Colonic mucosa (tissue), 4 donors: ENCODE results near the gene RAB11FIP5. TPM values are rescaled to one million over a fixed set of nuclear protein-coding genes. Genes with fewer than 3 reads are reported as not detected.

ENCODE experiments used
- DNase-seq: peaks from one replicate; pipeline ENCODE4 v3.0.0-alpha.2; 2020
- H3K27ac ChIP-seq: fragments of 200-600 bp; one replicate; pipeline ENCODE4 v1.8.0; 2021
- H3K27me3 ChIP-seq: fragments of 200-600 bp; one replicate; pipeline ENCODE4 v1.8.0; 2021
- H3K36me3 ChIP-seq: fragments of 200-600 bp; one replicate; pipeline ENCODE4 v1.8.0; 2021
- H3K4me1 ChIP-seq: fragments of 200-600 bp; one replicate; pipeline ENCODE4 v1.8.0; 2021; ENCODE audit warnings: mild to moderate bottlenecking
- H3K4me3 ChIP-seq: fragments of 200-600 bp; one replicate; pipeline ENCODE4 v1.8.0; 2021
- H3K9ac ChIP-seq, 2 donors: one replicate each; pipeline ENCODE4 v1.7.0; 2013; ENCODE audit warnings: control low read depth in 2 of 2, low read depth in 2 of 2, low read length in 2 of 2
- H3K9me3 ChIP-seq: fragments of 200-600 bp; one replicate; pipeline ENCODE4 v1.8.0; 2021
- CTCF ChIP-seq: fragments of 200-600 bp; IDR thresholded peaks from one replicate; pipeline ENCODE4 v1.8.0; 2022; ENCODE audit warnings: antibody characterized with exemption, mild to moderate bottlenecking
- intact Hi-C: fragments of 100-400 bp; cut with DNase I; formaldehyde crosslinking; loops from one replicate; pipeline ENCODE4 v1.14.1; 2022
- total RNA-seq, 2 donors: library from RNA; stranded (reverse); fragmentation: NEBNext Ultra II Directional in 1 of 2; extraction: Animal tissue kit (Norgen Biotek cat#: 25700) in 1 of 2; gene quantifications; one replicate each; pipeline ENCODE4 v1.2.1, GENCODE V29; 2021
- donor health status: healthy.
- donor health status: DM: no; HTN: no; CAD: no.
- donor health status: DM: no; HTN: no; CAD: no.

The RAB11FIP5 gene
- total RNA-seq, 2 donors from 2014 or later = 17.8 to 33.7 TPM

GRCh38 chr2:73076701-73077423 lies 35.9 kb downstream of the RAB11FIP5 start:
- Histone ChIP-seq H3K27ac (no peak overlapping the region), H3K9ac (no peak overlapping the region), H3K4me3 (no peak overlapping the region), H3K36me3 (no peaks in the 10 kb centered on the region), H3K27me3 (no peaks in the 10 kb centered on the region), H3K9me3 (no peaks in the 10 kb centered on the region), H3K4me1 (no peaks in the 10 kb centered on the region)
- intact Hi-C loops = no loop called here
- no peak for TF ChIP-seq CTCF
- no peak for DNase-seq

- no peak for DNase-seq
- Histone ChIP-seq H3K9me3 (no peaks in the 10 kb centered on the region), H3K36me3 (no peaks in the 10 kb centered on the region), H3K27me3 (no peaks in the 10 kb centered on the region), H3K4me1 (no peaks in the 10 kb centered on the region), H3K27ac (no peak overlapping the region), H3K9ac (no peak overlapping the region), H3K4me3 (no peak overlapping the region)
- no peak for TF ChIP-seq CTCF
- intact Hi-C loops = no loop called here
Measured at GRCh38 chr2:73075477-73076373, 37.0 kb downstream of the RAB11FIP5 start.

- Histone ChIP-seq H3K36me3 (no peaks in the 10 kb centered on the region), H3K27ac (no peak overlapping the region), H3K9me3 (no peaks in the 10 kb centered on the region), H3K4me3 (no peak overlapping the region), H3K27me3 (no peaks in the 10 kb centered on the region), H3K4me1 (peaks cover 3% of the 10 kb centered on the region), H3K9ac (peak overlapping the region in 1 of 2 donors; percentile 34)
- TF ChIP-seq CTCF = no peak
- no peak for DNase-seq
- intact Hi-C loops = loop anchor here (5.0 kb wide), 1 partner anchor 187 kb away; the partner anchor contains the start of gene SPR
Measured at GRCh38 chr2:73074110-73075069, 38.4 kb downstream of the RAB11FIP5 start.

- peak overlapping the region; percentile 83 for H3K4me3 ChIP-seq
- no peak for DNase-seq
- no peaks in the 10 kb centered on the region for H3K9me3 ChIP-seq
- peak overlapping the region; percentile 93 for H3K27ac ChIP-seq
- no peak for TF ChIP-seq CTCF
- H3K27me3 ChIP-seq = no peaks in the 10 kb centered on the region
- peak overlapping the region in 1 of 2 donors; percentile 86 for H3K9ac ChIP-seq
- intact Hi-C loops = loop anchor here (5.0 kb wide), 1 partner anchor 185 kb away; the partner anchor contains the start of gene SPR
- no peaks in the 10 kb centered on the region for H3K36me3 ChIP-seq
- peaks cover 3% of the 10 kb centered on the region for H3K4me1 ChIP-seq
Measured at GRCh38 chr2:73072416-73072815, 40.3 kb downstream of the RAB11FIP5 start.

- H3K9ac ChIP-seq = peak overlapping the region; percentile 86 to 94
- peak overlapping the region; percentile 83 for H3K4me3 ChIP-seq
- no peaks in the 10 kb centered on the region for H3K36me3 ChIP-seq
- H3K27ac ChIP-seq = peak overlapping the region; percentile 93
- DNase-seq = peak; percentile 52
- no peaks in the 10 kb centered on the region for H3K27me3 ChIP-seq
- intact Hi-C loops = loop anchor here (5.0 kb wide), 1 partner anchor 185 kb away; the partner anchor contains the start of gene SPR
- no peaks in the 10 kb centered on the region for H3K9me3 ChIP-seq
- TF ChIP-seq CTCF = no peak
- H3K4me1 ChIP-seq = peaks cover 3% of the 10 kb centered on the region
Measured at GRCh38 chr2:73072129-73072395, 40.7 kb downstream of the RAB11FIP5 start.
